NB4 (cell line): ENCODE results near the gene NFATC2.

Experiments
- DNase-seq: peaks from one replicate; pipeline ENCODE4 v3.0.0; 2010; ENCODE audit warnings: low read depth
- H3K4me3 ChIP-seq: one replicate; pipeline ENCODE4 v1.5.1; 2011; ENCODE audit warnings: mild to moderate bottlenecking, low read depth, low read length, moderate library complexity
- MYC ChIP-seq: IDR thresholded peaks from 2 replicates; pipeline ENCODE4 v1.6.1; 2011; ENCODE audit warnings: low read depth, low read length
- POLR2A ChIP-seq: IDR thresholded peaks from 2 replicates; pipeline ENCODE4 v1.6.1; 2011; ENCODE audit warnings: mild to moderate bottlenecking; ENCODE audit not compliant: insufficient read length; ENCODE audit errors: extremely low read depth
- TF ChIP-seq, protein P1 (sequence below): IDR thresholded peaks from 2 replicates; pipeline ENCODE4 v1.6.1; 2011; ENCODE audit warnings: low read depth, low read length
- TF ChIP-seq, protein P2 (sequence below): IDR thresholded peaks from one replicate; pipeline ENCODE4 v1.5.1; 2012; ENCODE audit warnings: low read depth, low read length

Gene NFATC2

DNA sequence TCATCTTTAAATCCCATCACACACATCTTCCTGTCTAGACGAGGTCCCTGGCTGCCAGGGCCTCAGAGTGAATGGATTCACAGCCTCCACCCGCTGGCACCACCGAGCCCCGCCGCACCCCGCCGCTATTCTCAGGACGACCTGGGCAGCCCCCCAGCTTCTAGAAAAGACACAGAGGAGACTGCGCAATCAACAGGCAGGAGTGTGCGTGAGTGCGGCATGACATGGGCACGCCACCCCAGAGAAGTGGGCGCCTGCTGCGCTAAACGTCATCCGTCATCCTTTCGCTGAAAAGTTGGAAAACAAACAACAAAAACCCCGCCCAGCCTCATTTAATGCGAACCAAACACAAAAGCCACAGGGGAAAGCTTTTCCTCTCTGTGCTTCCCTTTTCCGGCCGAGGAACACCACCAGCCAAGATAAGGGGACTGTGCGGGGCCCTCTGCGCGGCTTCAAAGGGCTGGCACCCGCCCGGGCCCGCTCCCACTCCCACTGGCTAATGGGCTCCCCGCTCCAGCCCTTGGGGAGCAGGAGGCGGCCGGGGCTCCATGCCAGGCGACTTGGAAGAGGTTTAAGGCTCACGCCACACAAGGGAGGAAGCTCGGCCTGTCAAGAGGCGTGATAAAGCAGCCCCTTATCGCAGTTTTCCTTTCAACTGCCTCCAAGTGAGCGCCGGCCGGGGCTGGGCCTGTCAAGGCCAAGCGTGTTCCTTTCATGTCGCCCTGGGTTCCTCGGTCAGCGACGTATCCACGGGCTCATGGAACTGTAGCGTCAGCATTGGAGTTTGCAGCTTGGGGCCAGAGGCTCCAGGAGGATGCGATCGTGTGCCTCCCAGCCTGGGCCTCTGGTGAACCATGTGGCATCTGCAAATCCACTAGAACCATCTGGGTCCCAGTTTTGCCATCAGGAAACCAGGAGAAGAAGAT is 50.1 kb downstream of the NFATC2 start:
- DNase-seq: no peak
- no peak overlapping the region for H3K4me3 ChIP-seq
- TF ChIP-seq, protein P1, sequence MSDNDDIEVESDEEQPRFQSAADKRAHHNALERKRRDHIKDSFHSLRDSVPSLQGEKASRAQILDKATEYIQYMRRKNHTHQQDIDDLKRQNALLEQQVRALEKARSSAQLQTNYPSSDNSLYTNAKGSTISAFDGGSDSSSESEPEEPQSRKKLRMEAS: no peak
- no peak for TF ChIP-seq POLR2A
- TF ChIP-seq, protein P2, sequence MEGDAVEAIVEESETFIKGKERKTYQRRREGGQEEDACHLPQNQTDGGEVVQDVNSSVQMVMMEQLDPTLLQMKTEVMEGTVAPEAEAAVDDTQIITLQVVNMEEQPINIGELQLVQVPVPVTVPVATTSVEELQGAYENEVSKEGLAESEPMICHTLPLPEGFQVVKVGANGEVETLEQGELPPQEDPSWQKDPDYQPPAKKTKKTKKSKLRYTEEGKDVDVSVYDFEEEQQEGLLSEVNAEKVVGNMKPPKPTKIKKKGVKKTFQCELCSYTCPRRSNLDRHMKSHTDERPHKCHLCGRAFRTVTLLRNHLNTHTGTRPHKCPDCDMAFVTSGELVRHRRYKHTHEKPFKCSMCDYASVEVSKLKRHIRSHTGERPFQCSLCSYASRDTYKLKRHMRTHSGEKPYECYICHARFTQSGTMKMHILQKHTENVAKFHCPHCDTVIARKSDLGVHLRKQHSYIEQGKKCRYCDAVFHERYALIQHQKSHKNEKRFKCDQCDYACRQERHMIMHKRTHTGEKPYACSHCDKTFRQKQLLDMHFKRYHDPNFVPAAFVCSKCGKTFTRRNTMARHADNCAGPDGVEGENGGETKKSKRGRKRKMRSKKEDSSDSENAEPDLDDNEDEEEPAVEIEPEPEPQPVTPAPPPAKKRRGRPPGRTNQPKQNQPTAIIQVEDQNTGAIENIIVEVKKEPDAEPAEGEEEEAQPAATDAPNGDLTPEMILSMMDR: no peak
- TF ChIP-seq MYC: no peak

DNA sequence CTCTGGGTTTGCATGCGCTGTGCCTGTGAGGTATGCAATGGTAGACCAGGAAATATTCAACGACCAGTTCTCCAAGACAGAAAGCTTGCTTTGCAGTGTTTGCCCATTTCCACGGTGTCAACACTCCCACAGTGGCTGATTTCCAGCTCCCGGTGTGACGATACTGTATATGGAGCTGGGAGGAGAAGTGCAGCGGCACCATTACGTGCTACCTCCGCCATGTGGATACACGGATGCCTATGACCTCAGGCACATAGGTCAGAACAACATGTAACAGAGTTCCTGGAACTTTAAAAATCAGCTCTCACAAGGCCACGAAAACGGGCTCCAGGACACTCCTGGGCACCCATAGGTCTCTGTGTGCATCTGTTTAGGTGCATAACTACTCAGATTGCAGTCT is 51.1 kb downstream of the NFATC2 start:
- H3K4me3 ChIP-seq: no peak overlapping the region
- TF ChIP-seq, protein P2: no peak
- TF ChIP-seq MYC: no peak
- TF ChIP-seq POLR2A: no peak
- TF ChIP-seq, protein P1: no peak
- no peak for DNase-seq

DNA sequence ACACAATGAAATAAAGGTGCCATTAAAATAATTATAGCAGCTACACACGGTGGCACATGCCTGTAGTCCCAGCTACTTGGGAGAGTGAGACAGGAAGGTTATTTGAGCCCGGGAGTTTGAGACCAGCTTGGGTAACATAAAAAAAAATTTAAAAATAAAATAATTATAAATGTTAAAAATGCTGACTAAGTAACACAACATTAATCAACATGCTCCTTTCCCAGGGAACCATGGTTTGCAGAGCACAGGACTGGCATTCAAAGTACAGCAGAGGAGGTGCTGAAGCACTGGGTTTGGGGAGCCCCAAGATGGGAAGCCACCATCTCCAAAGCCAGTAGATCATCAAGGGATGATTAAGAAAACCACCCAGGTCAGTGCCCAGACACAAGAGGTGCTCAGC is 51.9 kb downstream of the NFATC2 start:
- no peak for DNase-seq
- no peak overlapping the region for H3K4me3 ChIP-seq
- TF ChIP-seq, protein P1: no peak
- TF ChIP-seq POLR2A (no peak), MYC (no peak)

DNA sequence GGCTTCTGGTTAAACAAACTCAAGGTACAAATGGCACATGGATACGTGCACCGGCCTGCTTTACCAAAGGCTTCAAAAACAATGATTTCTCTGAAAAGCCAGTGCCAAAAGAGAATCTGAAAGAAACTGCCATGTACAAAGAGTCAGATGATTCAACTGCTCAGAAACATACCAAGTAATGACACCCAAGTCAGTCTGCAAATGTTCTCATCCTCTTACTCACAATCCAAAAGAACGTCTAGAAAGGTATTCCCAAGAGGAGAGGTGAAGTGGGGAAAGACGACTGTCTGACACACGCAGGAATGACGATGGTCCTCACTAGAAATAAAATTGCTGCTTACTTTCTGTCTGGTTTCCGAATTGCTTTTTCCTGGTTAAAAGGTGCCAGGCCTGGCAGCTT is 52.9 kb downstream of the NFATC2 start:
- TF ChIP-seq MYC (no peak), POLR2A (no peak)
- TF ChIP-seq, protein P2: no peak
- TF ChIP-seq, protein P1: no peak
- no peak overlapping the region for H3K4me3 ChIP-seq
- no peak for DNase-seq

DNA sequence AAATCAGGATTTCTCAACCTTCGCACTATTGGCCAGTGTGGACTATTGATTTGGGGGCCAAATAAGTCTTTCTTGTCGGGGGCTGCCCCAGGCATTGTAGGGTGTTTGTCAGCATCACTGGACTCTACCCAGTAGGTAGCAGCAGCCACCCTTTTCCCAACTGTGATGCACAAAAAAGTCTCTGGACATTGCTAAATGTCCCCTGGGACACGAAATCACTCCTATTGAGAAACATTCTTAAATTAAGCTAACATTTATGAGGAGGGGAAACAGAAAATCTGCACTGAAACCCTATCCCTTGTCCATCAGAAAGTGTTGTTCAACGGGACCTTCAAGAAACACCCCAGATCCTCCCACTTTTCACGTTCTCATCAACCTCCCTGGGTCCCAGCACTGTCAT is 54.2 kb downstream of the NFATC2 start:
- no peak overlapping the region for H3K4me3 ChIP-seq
- peak; percentile 57 for DNase-seq
- no peak for TF ChIP-seq POLR2A

DNA sequence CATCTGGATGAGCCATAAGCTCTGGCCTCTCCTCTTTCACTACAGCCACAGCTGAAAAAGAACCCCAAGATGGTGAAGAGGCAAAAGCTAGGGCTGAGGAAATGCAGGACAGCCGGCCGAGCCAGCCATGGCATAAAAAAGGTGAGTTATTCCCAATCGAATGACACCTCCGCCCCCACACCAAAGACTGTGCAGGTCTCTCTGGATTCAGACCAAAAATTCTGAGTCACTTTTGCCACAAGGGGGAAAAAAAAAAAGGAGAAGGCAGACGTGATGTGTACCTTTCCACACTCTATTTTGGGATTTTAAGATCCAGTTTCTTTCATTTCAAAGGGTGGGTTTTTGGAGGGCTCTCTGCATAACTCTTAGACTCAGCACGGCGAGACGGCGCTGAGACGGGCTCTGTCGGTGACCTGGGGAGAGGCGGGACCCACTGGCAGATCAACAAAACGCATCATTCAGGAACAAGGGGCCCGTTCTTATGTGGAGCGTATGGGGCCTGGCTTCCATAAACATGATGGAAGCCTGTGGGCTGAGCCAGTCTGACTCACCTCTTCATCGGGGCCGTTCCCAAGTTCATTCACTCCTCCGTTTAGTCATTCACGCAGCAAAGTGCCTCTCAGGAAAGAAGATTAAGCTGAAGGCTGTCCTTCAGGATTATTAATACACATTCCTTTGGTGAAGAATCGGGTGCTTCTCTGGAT is 54.8 kb downstream of the NFATC2 start:
- no peak overlapping the region for H3K4me3 ChIP-seq
- no peak for TF ChIP-seq POLR2A
- DNase-seq: no peak

DNA sequence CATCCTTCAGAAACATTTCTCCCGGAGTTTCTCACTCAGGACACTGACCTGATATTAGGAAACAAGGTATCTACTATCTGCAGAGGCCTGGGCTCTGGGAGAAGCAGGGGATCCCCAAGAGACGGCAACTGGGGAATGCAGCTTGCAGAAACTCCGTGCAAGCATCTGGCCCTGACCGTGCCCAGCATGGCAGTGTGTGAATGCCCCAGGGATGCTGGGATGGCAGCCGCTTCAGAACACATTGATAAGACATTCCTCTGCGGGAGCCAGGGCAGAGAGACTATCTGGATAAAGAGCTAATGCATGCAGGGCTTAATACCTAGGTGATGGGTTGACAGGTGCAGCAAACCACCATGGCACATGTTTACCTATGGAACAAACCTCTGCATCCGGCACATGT is 55.4 kb downstream of the NFATC2 start:
- H3K4me3 ChIP-seq: no peak overlapping the region
- TF ChIP-seq, protein P2: no peak
- TF ChIP-seq MYC (no peak), POLR2A (no peak)
- TF ChIP-seq, protein P1: no peak
- no peak for DNase-seq
